Measurements from ENCODE around the gene LGALS12. TPM values are rescaled to one million over a fixed set of nuclear protein-coding genes. Genes with fewer than 3 reads are reported as not detected.

LGALS12 gene
- total RNA-seq, 2 experiments from 2014 or later, result not detected

- no peaks in the 10 kb centered on the region for H3K9me2 ChIP-seq (ENCODE audit: insufficient read depth, low read length)
- POLR2A ChIA-PET, result interaction anchor here (0.6 to 0.9 kb wide), 3 partner anchors 20 to 161 kb away, joined by 3 read pairs; no protein-coding TSS in a partner anchor
- CTCF ChIA-PET (ENCODE audit: unreplicated experiment), result no interaction called here
- no peaks in the 10 kb centered on the region for H4K20me1 ChIP-seq (ENCODE audit: insufficient read depth, low read length)
- H3K4me2 ChIP-seq (ENCODE audit: low read length), result no peak overlapping the region
- TF ChIP-seq EZH2phosphoT487 (IDR thresholded peaks at IDR 0.05; ENCODE audit: borderline replicate concordance, low read depth, low read length), result no peak
- no peak for TF ChIP-seq CTCF (conservative IDR thresholded peaks at IDR 0.05; ENCODE audit: low read length)
- BruUV-seq (replicated peaks), result no TSS peak
- no peak overlapping the region for H2AFZ ChIP-seq (ENCODE audit: low read length)
- no peaks in the 10 kb centered on the region for H3K9me3 ChIP-seq (ENCODE audit: low read length)
- H3K79me2 ChIP-seq (ENCODE audit: insufficient read depth, low read depth, low read length), result no peaks in the 10 kb centered on the region
- no peak overlapping the region for H3K4me3 ChIP-seq (ENCODE audit: low read depth, low read length, poor library complexity, severe bottlenecking)
- no peak for DNase-seq (ENCODE audit: low spot score)
- no peaks in the 10 kb centered on the region for H3K36me3 ChIP-seq (ENCODE audit: insufficient read depth, low read length)
- H3K27ac ChIP-seq (ENCODE audit: low read depth, low read length, poor library complexity, severe bottlenecking), result no peak overlapping the region
- peaks cover 34% of the 10 kb centered on the region for H3K4me1 ChIP-seq (ENCODE audit: insufficient read depth, low read length, poor library complexity, severe bottlenecking)
- intact Hi-C loops (cut with micrococcal nuclease; ENCODE audit: unreplicated experiment), result no loop called here
Measured at GRCh38 chr11:63551091-63551888, 45.4 kb downstream of the LGALS12 start.

DNA sequence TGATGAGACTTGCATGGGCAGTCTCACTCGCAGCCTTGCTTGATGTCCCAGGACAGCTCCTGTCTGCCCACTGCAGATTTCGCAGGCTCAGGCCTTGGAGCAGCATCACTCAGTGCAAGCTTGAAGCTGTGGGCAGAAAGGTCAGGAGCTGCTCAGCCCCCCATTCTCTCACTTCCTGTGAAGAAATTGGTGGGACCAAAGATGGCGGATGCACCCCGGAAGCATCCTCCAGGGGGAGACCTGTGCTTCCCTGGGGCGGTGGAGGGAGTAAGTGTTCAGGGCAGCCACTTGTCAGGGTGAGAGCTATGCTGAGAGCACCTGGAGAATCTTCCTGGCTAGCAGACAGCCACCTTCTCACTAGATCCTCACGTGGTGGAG lies 46.0 kb downstream of the LGALS12 start:
- peaks cover 40% of the 10 kb centered on the region for H3K4me1 ChIP-seq (ENCODE audit: insufficient read depth, low read length, poor library complexity, severe bottlenecking)
- H3K79me2 ChIP-seq (ENCODE audit: insufficient read depth, low read depth, low read length), result no peaks in the 10 kb centered on the region
- no peak for TF ChIP-seq CTCF (conservative IDR thresholded peaks at IDR 0.05; ENCODE audit: low read length)
- TF ChIP-seq EZH2phosphoT487 (IDR thresholded peaks at IDR 0.05; ENCODE audit: borderline replicate concordance, low read depth, low read length), result no peak
- intact Hi-C loops (cut with micrococcal nuclease; ENCODE audit: unreplicated experiment), result no loop called here
- BruUV-seq (replicated peaks), result no TSS peak
- H3K27ac ChIP-seq (ENCODE audit: low read depth, low read length, poor library complexity, severe bottlenecking), result no peak overlapping the region
- H3K9me3 ChIP-seq (ENCODE audit: low read length), result no peaks in the 10 kb centered on the region
- CTCF ChIA-PET (ENCODE audit: unreplicated experiment), result no interaction called here
- no peaks in the 10 kb centered on the region for H4K20me1 ChIP-seq (ENCODE audit: insufficient read depth, low read length)
- no peak for DNase-seq (ENCODE audit: low spot score)
- POLR2A ChIA-PET, result interaction anchor here (0.6 to 0.9 kb wide), 4 partner anchors 20 to 1449 kb away, joined by 3 to 4 read pairs (median 3); no protein-coding TSS in a partner anchor
- no peak overlapping the region for H3K4me2 ChIP-seq (ENCODE audit: low read length)
- no peak overlapping the region for H2AFZ ChIP-seq (ENCODE audit: low read length)
- no peaks in the 10 kb centered on the region for H3K9me2 ChIP-seq (ENCODE audit: insufficient read depth, low read length)
- no peak overlapping the region for H3K4me3 ChIP-seq (ENCODE audit: low read depth, low read length, poor library complexity, severe bottlenecking)
- H3K36me3 ChIP-seq (ENCODE audit: insufficient read depth, low read length), result no peaks in the 10 kb centered on the region

GRCh38 chr11:63552921-63553320 lies 47.0 kb downstream of the LGALS12 start:
- H2AFZ ChIP-seq (ENCODE audit: low read length), result no peak overlapping the region
- intact Hi-C loops (cut with micrococcal nuclease; ENCODE audit: unreplicated experiment), result no loop called here
- H3K9me3 ChIP-seq (ENCODE audit: low read length), result no peaks in the 10 kb centered on the region
- no TSS peak for BruUV-seq (replicated peaks)
- ChIA-PET CTCF (ENCODE audit: unreplicated experiment) (no interaction called here), POLR2A (interaction anchor here (0.5 kb wide), 1 partner anchor 67 kb away, joined by 3 read pairs; no protein-coding TSS in a partner anchor)
- H3K79me2 ChIP-seq (ENCODE audit: insufficient read depth, low read depth, low read length), result no peaks in the 10 kb centered on the region
- no peaks in the 10 kb centered on the region for H3K9me2 ChIP-seq (ENCODE audit: insufficient read depth, low read length)
- peaks cover 47% of the 10 kb centered on the region for H3K4me1 ChIP-seq (ENCODE audit: insufficient read depth, low read length, poor library complexity, severe bottlenecking)
- no peaks in the 10 kb centered on the region for H3K36me3 ChIP-seq (ENCODE audit: insufficient read depth, low read length)
- H3K27ac ChIP-seq (ENCODE audit: low read depth, low read length, poor library complexity, severe bottlenecking), result no peak overlapping the region
- DNase-seq (ENCODE audit: low spot score), result no peak
- H4K20me1 ChIP-seq (ENCODE audit: insufficient read depth, low read length), result no peaks in the 10 kb centered on the region
- no peak overlapping the region for H3K4me3 ChIP-seq (ENCODE audit: low read depth, low read length, poor library complexity, severe bottlenecking)
- no peak for TF ChIP-seq EZH2phosphoT487 (IDR thresholded peaks at IDR 0.05; ENCODE audit: borderline replicate concordance, low read depth, low read length)
- no peak for TF ChIP-seq CTCF (conservative IDR thresholded peaks at IDR 0.05; ENCODE audit: low read length)
- H3K4me2 ChIP-seq (ENCODE audit: low read length), result no peak overlapping the region

All from OCI-LY7 (cell line).